Mesenchymal stem cell (in vitro differentiated cells and primary cell): Measurements from ENCODE around the gene LHCGR.

ENCODE experiments used
- DNase-seq: peaks from one replicate; pipeline ENCODE4 v3.0.0-alpha.2; 2013
- H2AFZ ChIP-seq: one replicate; pipeline ENCODE4 v1.6.1; 2013; ENCODE audit warnings: low read depth, mild to moderate bottlenecking, control low read depth, inconsistent platforms, low read length, moderate library complexity
- H2AK5ac ChIP-seq: 2 replicates; pipeline ENCODE4 v1.6.1; 2013; ENCODE audit warnings: low read length, moderate library complexity, mild to moderate bottlenecking, inconsistent platforms; ENCODE audit not compliant: severe bottlenecking
- H2BK120ac ChIP-seq: one replicate; pipeline ENCODE4 v1.6.1; 2013; ENCODE audit warnings: low read depth, mild to moderate bottlenecking, inconsistent platforms, low read length, moderate library complexity
- H2BK12ac ChIP-seq, 2 experiments: one replicate each; pipeline ENCODE4 v1.6.1; 2013; ENCODE audit warnings: inconsistent platforms in 2 of 2, low read length in 2 of 2, mild to moderate bottlenecking in 2 of 2, moderate library complexity in 2 of 2, control low read depth in 1 of 2
- H2BK15ac ChIP-seq: one replicate; pipeline ENCODE4 v1.6.1; 2013; ENCODE audit warnings: mild to moderate bottlenecking, low read depth, inconsistent platforms; ENCODE audit not compliant: poor library complexity, severe bottlenecking
- H2BK5ac ChIP-seq: 2 replicates; pipeline ENCODE4 v1.6.1; 2013; ENCODE audit warnings: low read depth, mild to moderate bottlenecking, low read length, control low read depth, inconsistent platforms; ENCODE audit not compliant: poor library complexity, severe bottlenecking
- H3K14ac ChIP-seq, 2 experiments: one replicate each; pipeline ENCODE4 v1.6.1; 2013; ENCODE audit warnings: inconsistent platforms in 2 of 2, low read length in 2 of 2, control low read depth in 1 of 2, mild to moderate bottlenecking in 1 of 2, moderate library complexity in 1 of 2
- H3K18ac ChIP-seq, 2 experiments: one replicate each; pipeline ENCODE4 v1.6.1; 2013; ENCODE audit warnings: inconsistent platforms in 2 of 2, low read length in 2 of 2, control low read depth in 1 of 2, low read depth in 1 of 2, mild to moderate bottlenecking in 1 of 2
- H3K23ac ChIP-seq, 2 experiments: one replicate each; pipeline ENCODE4 v1.6.1; 2013; ENCODE audit warnings: inconsistent platforms in 2 of 2, low read length in 2 of 2, mild to moderate bottlenecking in 2 of 2, moderate library complexity in 2 of 2, control low read depth in 1 of 2
- H3K27ac ChIP-seq: 2 replicates; pipeline ENCODE4 v1.5.1; 2013; ENCODE audit warnings: mild to moderate bottlenecking, moderate library complexity, low read length, control low read depth, inconsistent platforms; ENCODE audit not compliant: poor library complexity, severe bottlenecking
- H3K27me3 ChIP-seq, 2 experiments: 2 replicates each; pipeline versions ENCODE4 v1.6.1 to v1.7.0; 2013; ENCODE audit warnings: low read length in 2 of 2, mild to moderate bottlenecking in 2 of 2, moderate library complexity in 2 of 2, control low read depth in 1 of 2, inconsistent platforms in 1 of 2; ENCODE audit not compliant: control insufficient read depth in 1 of 2, insufficient read depth in 1 of 2
- H3K36me3 ChIP-seq, 2 experiments: 2 replicates each; pipeline versions ENCODE4 v1.6.1 to v1.7.0; 2013; ENCODE audit warnings: low read length in 2 of 2, control low read depth in 1 of 2, inconsistent platforms in 1 of 2, low read depth in 1 of 2, mild to moderate bottlenecking in 1 of 2; ENCODE audit not compliant: insufficient read depth in 2 of 2, control insufficient read depth in 1 of 2
- H3K4ac ChIP-seq, 2 experiments: one replicate each; pipeline ENCODE4 v1.6.1; 2013; ENCODE audit warnings: inconsistent platforms in 2 of 2, low read length in 2 of 2, mild to moderate bottlenecking in 2 of 2, moderate library complexity in 2 of 2, control low read depth in 1 of 2, low read depth in 1 of 2
- H3K4me1 ChIP-seq: 2 replicates; pipeline ENCODE4 v1.6.1; 2013; ENCODE audit warnings: low read depth, low read length, control low read depth; ENCODE audit not compliant: control insufficient read depth, insufficient read depth
- H3K4me2 ChIP-seq: 2 replicates; pipeline ENCODE4 v1.6.1; 2013; ENCODE audit warnings: low read length, mild to moderate bottlenecking, inconsistent platforms; ENCODE audit not compliant: poor library complexity, severe bottlenecking
- H3K4me3 ChIP-seq, 2 experiments: 2 replicates each; pipeline versions ENCODE4 v1.5.1 to v1.7.0; 2013; ENCODE audit warnings: low read length in 2 of 2, mild to moderate bottlenecking in 2 of 2, control low read depth in 1 of 2, low read depth in 1 of 2; ENCODE audit not compliant: insufficient read depth in 1 of 2
- H3K79me1 ChIP-seq: replicated peaks from 2 replicates; pipeline ENCODE4 v1.6.1; 2013; ENCODE audit warnings: mild to moderate bottlenecking, control low read depth, low read length, inconsistent platforms; ENCODE audit not compliant: poor library complexity, severe bottlenecking
- H3K9ac ChIP-seq: 2 replicates; pipeline ENCODE4 v1.7.0; 2013; ENCODE audit warnings: mild to moderate bottlenecking, low read length, moderate library complexity
- H3K9me3 ChIP-seq: 2 replicates; pipeline ENCODE4 v1.7.0; 2013; ENCODE audit warnings: mild to moderate bottlenecking, low read length; ENCODE audit not compliant: control insufficient read depth
- H4K8ac ChIP-seq: one replicate; pipeline ENCODE4 v1.6.1; 2013; ENCODE audit warnings: inconsistent platforms, mild to moderate bottlenecking, low read length, moderate library complexity
- H4K91ac ChIP-seq: one replicate; pipeline ENCODE4 v1.6.1; 2013; ENCODE audit warnings: mild to moderate bottlenecking, low read length, inconsistent platforms
- WGBS: methylation state at CpG from one replicate; pipeline ENCODE4 v1.1.7; 2013; ENCODE audit warnings: mixed read lengths; 5-methylcytosine and 5-hydroxymethylcytosine counted together

Gene LHCGR

GRCh38 chr2:48728295-48728694 is 27.2 kb downstream of the LHCGR start:
- H3K23ac ChIP-seq: no peak overlapping the region
- no peak overlapping the region for H3K14ac ChIP-seq
- H3K4me2 ChIP-seq: no peak overlapping the region
- H3K79me1 ChIP-seq: no peaks in the 10 kb centered on the region
- no peak overlapping the region for H2BK12ac ChIP-seq
- WGBS: 100% methylated on average over 2 of the region's 2 CpGs
- H4K8ac ChIP-seq: no peak overlapping the region
- H2AK5ac ChIP-seq: no peak overlapping the region
- no peak overlapping the region for H3K18ac ChIP-seq
- H3K4me1 ChIP-seq: no peaks in the 10 kb centered on the region
- no peak overlapping the region for H4K91ac ChIP-seq
- H2BK5ac ChIP-seq: no peak overlapping the region
- no peaks in the 10 kb centered on the region for H3K36me3 ChIP-seq
- H3K4ac ChIP-seq: no peak overlapping the region
- no peak overlapping the region for H3K9ac ChIP-seq
- no peak overlapping the region for H2BK15ac ChIP-seq
- no peak overlapping the region for H3K27ac ChIP-seq
- H3K27me3 ChIP-seq: peaks cover 0 to 13% of the 10 kb centered on the region in 2 experiments
- no peak overlapping the region for H2AFZ ChIP-seq
- no peak overlapping the region for H3K4me3 ChIP-seq
- H2BK120ac ChIP-seq: no peak overlapping the region
- no peaks in the 10 kb centered on the region for H3K9me3 ChIP-seq
- no peak for DNase-seq

- no peak overlapping the region for H3K4ac ChIP-seq
- no peak overlapping the region for H2AFZ ChIP-seq
- H2AK5ac ChIP-seq: no peak overlapping the region
- H3K4me3 ChIP-seq: no peak overlapping the region
- H3K23ac ChIP-seq: no peak overlapping the region
- no peak overlapping the region for H3K27ac ChIP-seq
- DNase-seq: peak; percentile 9
- H3K9ac ChIP-seq: no peak overlapping the region
- H2BK12ac ChIP-seq: no peak overlapping the region
- H3K18ac ChIP-seq: no peak overlapping the region
- no peaks in the 10 kb centered on the region for H3K79me1 ChIP-seq
- no peaks in the 10 kb centered on the region for H3K4me1 ChIP-seq
- no peak overlapping the region for H4K8ac ChIP-seq
- peaks cover 0 to 8% of the 10 kb centered on the region in 2 experiments for H3K27me3 ChIP-seq
- no peak overlapping the region for H2BK120ac ChIP-seq
- no peak overlapping the region for H4K91ac ChIP-seq
- H3K14ac ChIP-seq: no peak overlapping the region
- no peaks in the 10 kb centered on the region for H3K36me3 ChIP-seq
- no peaks in the 10 kb centered on the region for H3K9me3 ChIP-seq
- no CpG with 5 or more reads among the region's 2 CpGs for WGBS
- no peak overlapping the region for H2BK15ac ChIP-seq
- H3K4me2 ChIP-seq: no peak overlapping the region
- H2BK5ac ChIP-seq: no peak overlapping the region
Measured at GRCh38 chr2:48727560-48727959, 28.0 kb downstream of the LHCGR start.

GRCh38 chr2:48725696-48726494 is 29.6 kb downstream of the LHCGR start:
- Histone ChIP-seq H2BK15ac (no peak overlapping the region), H3K4me2 (no peak overlapping the region), H3K14ac (no peak overlapping the region), H3K4me1 (peaks cover 1% of the 10 kb centered on the region), H2BK120ac (no peak overlapping the region), H3K4ac (no peak overlapping the region), H3K18ac (no peak overlapping the region), H2AK5ac (no peak overlapping the region), H3K79me1 (no peaks in the 10 kb centered on the region), H3K4me3 (no peak overlapping the region), H2BK5ac (no peak overlapping the region), H3K36me3 (no peaks in the 10 kb centered on the region), H3K9ac (no peak overlapping the region), H3K27ac (no peak overlapping the region), H2BK12ac (no peak overlapping the region), H4K91ac (no peak overlapping the region), H3K9me3 (no peaks in the 10 kb centered on the region), H3K23ac (no peak overlapping the region), H2AFZ (no peak overlapping the region), H3K27me3 (no peaks in the 10 kb centered on the region), H4K8ac (no peak overlapping the region)
- 73% methylated on average over 6 of the region's 7 CpGs for WGBS
- DNase-seq: no peak

GRCh38 chr2:48724278-48724677 is 31.2 kb downstream of the LHCGR start:
- WGBS: 100% methylated on average over 1 of the region's 2 CpGs
- H3K18ac ChIP-seq: no peak overlapping the region
- no peak overlapping the region for H2BK5ac ChIP-seq
- H3K27me3 ChIP-seq: no peaks in the 10 kb centered on the region
- H2AK5ac ChIP-seq: no peak overlapping the region
- no peak overlapping the region for H3K4ac ChIP-seq
- no peak overlapping the region for H2AFZ ChIP-seq
- H4K8ac ChIP-seq: no peak overlapping the region
- H3K4me2 ChIP-seq: no peak overlapping the region
- no peaks in the 10 kb centered on the region for H3K79me1 ChIP-seq
- no peak overlapping the region for H2BK15ac ChIP-seq
- peaks cover 1% of the 10 kb centered on the region for H3K4me1 ChIP-seq
- no peaks in the 10 kb centered on the region for H3K9me3 ChIP-seq
- H4K91ac ChIP-seq: no peak overlapping the region
- no peak overlapping the region for H3K9ac ChIP-seq
- H3K14ac ChIP-seq: no peak overlapping the region
- no peak overlapping the region for H2BK120ac ChIP-seq
- H3K27ac ChIP-seq: no peak overlapping the region
- H3K23ac ChIP-seq: no peak overlapping the region
- H2BK12ac ChIP-seq: no peak overlapping the region
- H3K4me3 ChIP-seq: no peak overlapping the region
- H3K36me3 ChIP-seq: no peaks in the 10 kb centered on the region
- DNase-seq: no peak
